ENCODE data around the gene SMCP. TPM values are rescaled to one million over a fixed set of nuclear protein-coding genes. Genes with fewer than 3 reads are reported as not detected.

SMCP gene
- total and polyA plus RNA-seq, 2 donors from 2014 or later = not detected

- FAIRE-seq = no peak
Measured at GRCh38 chr1:152884085-152884484, 6.0 kb downstream of the SMCP start.

GRCh38 chr1:152884506-152884905 lies 6.4 kb downstream of the SMCP start:
- DNase-seq (no peak), FAIRE-seq (no peak)
- TF ChIP-seq, protein P1, sequence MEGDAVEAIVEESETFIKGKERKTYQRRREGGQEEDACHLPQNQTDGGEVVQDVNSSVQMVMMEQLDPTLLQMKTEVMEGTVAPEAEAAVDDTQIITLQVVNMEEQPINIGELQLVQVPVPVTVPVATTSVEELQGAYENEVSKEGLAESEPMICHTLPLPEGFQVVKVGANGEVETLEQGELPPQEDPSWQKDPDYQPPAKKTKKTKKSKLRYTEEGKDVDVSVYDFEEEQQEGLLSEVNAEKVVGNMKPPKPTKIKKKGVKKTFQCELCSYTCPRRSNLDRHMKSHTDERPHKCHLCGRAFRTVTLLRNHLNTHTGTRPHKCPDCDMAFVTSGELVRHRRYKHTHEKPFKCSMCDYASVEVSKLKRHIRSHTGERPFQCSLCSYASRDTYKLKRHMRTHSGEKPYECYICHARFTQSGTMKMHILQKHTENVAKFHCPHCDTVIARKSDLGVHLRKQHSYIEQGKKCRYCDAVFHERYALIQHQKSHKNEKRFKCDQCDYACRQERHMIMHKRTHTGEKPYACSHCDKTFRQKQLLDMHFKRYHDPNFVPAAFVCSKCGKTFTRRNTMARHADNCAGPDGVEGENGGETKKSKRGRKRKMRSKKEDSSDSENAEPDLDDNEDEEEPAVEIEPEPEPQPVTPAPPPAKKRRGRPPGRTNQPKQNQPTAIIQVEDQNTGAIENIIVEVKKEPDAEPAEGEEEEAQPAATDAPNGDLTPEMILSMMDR (IDR thresholded peaks at IDR 0.05; ENCODE audit: borderline replicate concordance, extremely low read depth, insufficient read depth) = no peak
- intact Hi-C loops (cut with DNase I) = no loop called here
- no peaks in the 10 kb centered on the region for H3K4me1 ChIP-seq (ENCODE audit: control insufficient read depth in 2 of 3, insufficient read depth in 2 of 3, low read depth in 1 of 3, low read length in 3 of 3)
- H3K27me3 ChIP-seq (ENCODE audit: control insufficient read depth, insufficient read depth, low read length) = no peaks in the 10 kb centered on the region
- H3K9me3 ChIP-seq (ENCODE audit: control insufficient read depth in 2 of 3, insufficient read depth in 1 of 3, low read length in 3 of 3) = no peaks in the 10 kb centered on the region
- no peak overlapping the region for H3K9ac ChIP-seq (ENCODE audit: low read length in 3 of 3)
- no peak overlapping the region for H3K27ac ChIP-seq (ENCODE audit: low read depth in 2 of 2, low read length in 2 of 2)
- H3K4me3 ChIP-seq (ENCODE audit: low read length in 3 of 3) = no peak overlapping the region
- no peaks in the 10 kb centered on the region for H3K36me3 ChIP-seq (ENCODE audit: control insufficient read depth in 2 of 3, insufficient read depth in 3 of 3, low read length in 3 of 3)

More at GRCh38 chr1:152884085-152884484, 6.0 kb downstream of the SMCP start:
- Histone ChIP-seq H3K9me3 (ENCODE audit: control insufficient read depth in 2 of 3, insufficient read depth in 1 of 3, low read length in 3 of 3) (no peaks in the 10 kb centered on the region), H3K4me1 (ENCODE audit: control insufficient read depth in 2 of 3, insufficient read depth in 2 of 3, low read depth in 1 of 3, low read length in 3 of 3) (no peaks in the 10 kb centered on the region), H3K36me3 (ENCODE audit: control insufficient read depth in 2 of 3, insufficient read depth in 3 of 3, low read length in 3 of 3) (no peaks in the 10 kb centered on the region), H3K27me3 (ENCODE audit: control insufficient read depth, insufficient read depth, low read length) (no peaks in the 10 kb centered on the region), H3K27ac (ENCODE audit: low read depth in 2 of 2, low read length in 2 of 2) (no peak overlapping the region), H3K9ac (ENCODE audit: low read length in 3 of 3) (no peak overlapping the region), H3K4me3 (ENCODE audit: low read length in 3 of 3) (no peak overlapping the region)
- intact Hi-C loops (cut with DNase I) = no loop called here
- DNase-seq = no peak
- TF ChIP-seq, protein P1 (IDR thresholded peaks at IDR 0.05; ENCODE audit: borderline replicate concordance, extremely low read depth, insufficient read depth) = no peak

- Histone ChIP-seq H3K27me3 (ENCODE audit: control insufficient read depth, insufficient read depth, low read length) (no peaks in the 10 kb centered on the region), H3K27ac (ENCODE audit: low read depth in 2 of 2, low read length in 2 of 2) (no peak overlapping the region), H3K36me3 (ENCODE audit: control insufficient read depth in 2 of 3, insufficient read depth in 3 of 3, low read length in 3 of 3) (no peaks in the 10 kb centered on the region), H3K9me3 (ENCODE audit: control insufficient read depth in 2 of 3, insufficient read depth in 1 of 3, low read length in 3 of 3) (no peaks in the 10 kb centered on the region), H3K9ac (ENCODE audit: low read length in 3 of 3) (no peak overlapping the region), H3K4me3 (ENCODE audit: low read length in 3 of 3) (no peak overlapping the region), H3K4me1 (ENCODE audit: control insufficient read depth in 2 of 3, insufficient read depth in 2 of 3, low read depth in 1 of 3, low read length in 3 of 3) (no peaks in the 10 kb centered on the region)
- TF ChIP-seq, protein P1 (IDR thresholded peaks at IDR 0.05; ENCODE audit: borderline replicate concordance, extremely low read depth, insufficient read depth) = no peak
- DNase-seq (no peak), FAIRE-seq (no peak)
- intact Hi-C loops (cut with DNase I) = no loop called here
Measured at GRCh38 chr1:152884966-152885624, 7.0 kb downstream of the SMCP start.

- FAIRE-seq = no peak
Measured at GRCh38 chr1:152886085-152886484, 8.0 kb downstream of the SMCP start.

More at GRCh38 chr1:152886085-152886484, 8.0 kb downstream of the SMCP start:
- Histone ChIP-seq H3K4me1 (ENCODE audit: control insufficient read depth in 2 of 3, insufficient read depth in 2 of 3, low read depth in 1 of 3, low read length in 3 of 3) (no peaks in the 10 kb centered on the region), H3K9me3 (ENCODE audit: control insufficient read depth in 2 of 3, insufficient read depth in 1 of 3, low read length in 3 of 3) (no peaks in the 10 kb centered on the region), H3K27ac (ENCODE audit: low read depth in 2 of 2, low read length in 2 of 2) (no peak overlapping the region), H3K9ac (ENCODE audit: low read length in 3 of 3) (no peak overlapping the region), H3K4me3 (ENCODE audit: low read length in 3 of 3) (no peak overlapping the region), H3K27me3 (ENCODE audit: control insufficient read depth, insufficient read depth, low read length) (no peaks in the 10 kb centered on the region), H3K36me3 (ENCODE audit: control insufficient read depth in 2 of 3, insufficient read depth in 3 of 3, low read length in 3 of 3) (no peaks in the 10 kb centered on the region)
- intact Hi-C loops (cut with DNase I) = no loop called here
- TF ChIP-seq, protein P1 (IDR thresholded peaks at IDR 0.05; ENCODE audit: borderline replicate concordance, extremely low read depth, insufficient read depth) = no peak
- no peak for DNase-seq
